Liver (tissue), 9 donors: ENCODE data around the gene ADAMTS3. TPM values are rescaled to one million over a fixed set of nuclear protein-coding genes. Genes with fewer than 3 reads are reported as not detected.

Experiments used
- DNase-seq: peaks from one replicate; pipeline ENCODE4 v3.0.0-alpha.2; 2017; ENCODE audit warnings: low spot score
- H3K27ac ChIP-seq, 2 donors: one replicate each; pipeline ENCODE4 v1.7.0; 2013; ENCODE audit warnings: inconsistent platforms in 2 of 2, low read length in 2 of 2, control low read depth in 1 of 2, low read depth in 1 of 2, mild to moderate bottlenecking in 1 of 2
- H3K27me3 ChIP-seq, 4 donors: one replicate each; pipeline versions ENCODE4 v1.6.1 to v1.7.0; 2013; ENCODE audit warnings: low read length in 3 of 4, inconsistent platforms in 1 of 4, mild to moderate bottlenecking in 1 of 4, moderate library complexity in 1 of 4; ENCODE audit not compliant: control insufficient read depth in 4 of 4, insufficient read depth in 4 of 4
- H3K36me3 ChIP-seq, 4 donors: one replicate each; pipeline versions ENCODE4 v1.6.1 to v1.7.0; 2013; ENCODE audit warnings: low read length in 3 of 4, mild to moderate bottlenecking in 3 of 4, low read depth in 1 of 4, moderate library complexity in 1 of 4; ENCODE audit not compliant: control insufficient read depth in 4 of 4, insufficient read depth in 3 of 4
- H3K4me1 ChIP-seq, 4 donors: one replicate each; pipeline versions ENCODE4 v1.6.1 to v1.7.0; 2013; ENCODE audit warnings: low read length in 3 of 4, mild to moderate bottlenecking in 3 of 4, moderate library complexity in 1 of 4; ENCODE audit not compliant: control insufficient read depth in 4 of 4, insufficient read depth in 4 of 4
- H3K4me3 ChIP-seq, 3 donors: one replicate each; pipeline versions ENCODE4 v1.6.1 to v1.7.0; 2013; ENCODE audit warnings: low read length in 3 of 3, control low read depth in 1 of 3, low read depth in 1 of 3, mild to moderate bottlenecking in 1 of 3
- H3K9ac ChIP-seq, 2 donors: one replicate each; pipeline ENCODE4 v1.7.0; 2013; ENCODE audit warnings: low read length in 2 of 2, mild to moderate bottlenecking in 2 of 2, moderate library complexity in 2 of 2, control low read depth in 1 of 2, low read depth in 1 of 2
- H3K9me3 ChIP-seq, 4 donors: one replicate each; pipeline versions ENCODE4 v1.6.1 to v1.7.0; 2013; ENCODE audit warnings: low read length in 3 of 4; ENCODE audit not compliant: control insufficient read depth in 4 of 4
- EGR1 ChIP-seq, 2 donors: IDR thresholded peaks; 2 replicates each; pipeline ENCODE4 v1.6.1; 2016 to 2018; ENCODE audit warnings: antibody characterized with exemption in 2 of 2, low read depth in 2 of 2
- FOXA1 ChIP-seq: IDR thresholded peaks from 2 replicates; pipeline ENCODE4 v1.6.1; 2016; ENCODE audit warnings: antibody characterized with exemption
- FOXA2 ChIP-seq: IDR thresholded peaks from 2 replicates; pipeline ENCODE4 v1.6.1; 2016; ENCODE audit warnings: antibody characterized with exemption
- GABPA ChIP-seq, 2 donors: IDR thresholded peaks in 1 of 2; conservative IDR thresholded peaks in 1 of 2; 2 replicates each; pipeline ENCODE4 v1.6.1; 2016; ENCODE audit warnings: antibody characterized with exemption in 2 of 2, mild to moderate bottlenecking in 1 of 2, moderate library complexity in 1 of 2
- HNF4A ChIP-seq, 2 donors: conservative IDR thresholded peaks; 2 replicates each; pipeline ENCODE4 v1.6.1; 2016; ENCODE audit warnings: antibody characterized with exemption in 2 of 2, mild to moderate bottlenecking in 2 of 2
- HNF4G ChIP-seq: IDR thresholded peaks from 2 replicates; pipeline ENCODE4 v1.6.1; 2016; ENCODE audit warnings: antibody characterized with exemption
- JUND ChIP-seq, 2 donors: IDR thresholded peaks; 2 replicates each; pipeline ENCODE4 v1.6.1; 2016; ENCODE audit warnings: antibody characterized with exemption in 2 of 2
- NR2F2 ChIP-seq: IDR thresholded peaks from 2 replicates; pipeline ENCODE4 v1.6.1; 2016; ENCODE audit warnings: antibody characterized with exemption
- RAD21 ChIP-seq, 2 donors: IDR thresholded peaks; 2 replicates each; pipeline ENCODE4 v1.6.1; 2016; ENCODE audit warnings: antibody characterized with exemption in 2 of 2, mild to moderate bottlenecking in 2 of 2
- RXRA ChIP-seq, 2 donors: IDR thresholded peaks; 2 replicates each; pipeline ENCODE4 v1.6.1; 2017 to 2018; ENCODE audit warnings: antibody characterized with exemption in 2 of 2, mild to moderate bottlenecking in 1 of 2
- SP1 ChIP-seq: IDR thresholded peaks from 2 replicates; pipeline ENCODE4 v1.6.1; 2018; ENCODE audit warnings: antibody characterized with exemption, mild to moderate bottlenecking
- TAF1 ChIP-seq: conservative IDR thresholded peaks from 2 replicates; pipeline ENCODE4 v1.6.1; 2016; ENCODE audit warnings: antibody characterized with exemption, mild to moderate bottlenecking
- YY1 ChIP-seq: IDR thresholded peaks from 2 replicates; pipeline ENCODE4 v1.6.1; 2016; ENCODE audit warnings: antibody characterized with exemption, mild to moderate bottlenecking
- WGBS: extraction: QIAGEN DNeasy Blood & Tissue Kit; methylation state at CpG from one replicate; pipeline ENCODE4 v1.1.7; 2013; 5-methylcytosine and 5-hydroxymethylcytosine counted together
- polyA plus RNA-seq, 2 donors: library from polyadenylated mRNA; stranded (reverse) in 1 of 2; unstranded in 1 of 2; fragments of 200-250 nt in 1 of 2; fragments of >200 nt in 1 of 2; fragmentation: Nextera tagmentation in 1 of 2; extraction: Ambion mirVana in 1 of 2; gene quantifications; one replicate each; pipeline versions ENCODE4 v1.2.1 to v1.2.3, GENCODE V29; 2013 to 2015
- total RNA-seq, 2 donors: library from RNA; depleted of rRNA; stranded (reverse); fragments of >200 nt; gene quantifications; one replicate each; pipeline ENCODE4 v1.2.3, GENCODE V29; 2014
- TF ChIP-seq, protein P1 (sequence below): IDR thresholded peaks from 2 replicates; pipeline ENCODE4 v1.6.1; 2016; ENCODE audit warnings: antibody characterized with exemption, mild to moderate bottlenecking
- TF ChIP-seq, protein P2 (sequence below): IDR thresholded peaks from 2 replicates; pipeline ENCODE4 v1.6.1; 2016; ENCODE audit warnings: antibody characterized with exemption
- TF ChIP-seq, protein P3 (sequence below): IDR thresholded peaks from 2 replicates; pipeline ENCODE4 v1.6.1; 2016; ENCODE audit warnings: antibody characterized with exemption
- TF ChIP-seq, protein P4 (sequence below): fragments of 150-350 bp; IDR thresholded peaks from 2 replicates; pipeline ENCODE4 v1.5.1; 2017; ENCODE audit warnings: improper control_type of control experiment, low read depth, low read length; ENCODE audit not compliant: missing input control
- TF ChIP-seq, protein P5 (sequence below): IDR thresholded peaks from 2 replicates; pipeline ENCODE4 v1.6.1; 2016; ENCODE audit warnings: antibody characterized with exemption
- donor health status: healthy.
- donor health status: healthy.
- donor health status: healthy.
- donor health status: healthy.
- donor health status: healthy.

ADAMTS3 gene
- total and polyA plus RNA-seq, 4 donors, result 0.12 to 1.9 (median 0.25) TPM; not detected in 1

DNA sequence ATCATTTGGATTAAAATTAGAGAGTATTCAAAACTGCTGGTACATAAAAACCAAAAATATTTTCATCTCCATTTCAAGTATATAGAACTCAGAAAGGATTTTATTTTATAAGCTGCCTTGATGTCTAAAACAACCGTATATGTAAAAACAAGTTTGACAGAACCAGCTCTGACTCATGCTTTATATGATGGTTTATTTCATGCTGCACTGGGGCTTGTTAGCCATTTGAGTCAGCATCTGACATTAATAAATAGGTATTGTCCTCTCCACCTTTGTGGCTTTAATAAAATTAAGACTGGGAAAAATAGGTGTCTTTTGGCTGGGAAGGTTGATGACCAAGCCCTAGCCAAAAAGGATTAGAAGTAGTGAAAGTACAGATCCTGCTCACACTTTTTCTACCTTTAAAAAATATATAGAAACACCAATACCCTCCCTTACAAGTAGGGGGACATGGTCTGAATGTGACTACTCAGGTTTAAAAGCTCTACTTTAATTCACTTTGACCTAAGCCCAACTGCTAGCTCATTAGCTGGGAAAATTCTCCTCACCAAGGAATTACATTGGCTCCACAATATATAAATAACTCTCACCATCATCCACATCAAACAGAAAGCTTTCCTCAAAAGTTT is 228.1 kb downstream of the ADAMTS3 start (continued):
- TF ChIP-seq, protein P1, sequence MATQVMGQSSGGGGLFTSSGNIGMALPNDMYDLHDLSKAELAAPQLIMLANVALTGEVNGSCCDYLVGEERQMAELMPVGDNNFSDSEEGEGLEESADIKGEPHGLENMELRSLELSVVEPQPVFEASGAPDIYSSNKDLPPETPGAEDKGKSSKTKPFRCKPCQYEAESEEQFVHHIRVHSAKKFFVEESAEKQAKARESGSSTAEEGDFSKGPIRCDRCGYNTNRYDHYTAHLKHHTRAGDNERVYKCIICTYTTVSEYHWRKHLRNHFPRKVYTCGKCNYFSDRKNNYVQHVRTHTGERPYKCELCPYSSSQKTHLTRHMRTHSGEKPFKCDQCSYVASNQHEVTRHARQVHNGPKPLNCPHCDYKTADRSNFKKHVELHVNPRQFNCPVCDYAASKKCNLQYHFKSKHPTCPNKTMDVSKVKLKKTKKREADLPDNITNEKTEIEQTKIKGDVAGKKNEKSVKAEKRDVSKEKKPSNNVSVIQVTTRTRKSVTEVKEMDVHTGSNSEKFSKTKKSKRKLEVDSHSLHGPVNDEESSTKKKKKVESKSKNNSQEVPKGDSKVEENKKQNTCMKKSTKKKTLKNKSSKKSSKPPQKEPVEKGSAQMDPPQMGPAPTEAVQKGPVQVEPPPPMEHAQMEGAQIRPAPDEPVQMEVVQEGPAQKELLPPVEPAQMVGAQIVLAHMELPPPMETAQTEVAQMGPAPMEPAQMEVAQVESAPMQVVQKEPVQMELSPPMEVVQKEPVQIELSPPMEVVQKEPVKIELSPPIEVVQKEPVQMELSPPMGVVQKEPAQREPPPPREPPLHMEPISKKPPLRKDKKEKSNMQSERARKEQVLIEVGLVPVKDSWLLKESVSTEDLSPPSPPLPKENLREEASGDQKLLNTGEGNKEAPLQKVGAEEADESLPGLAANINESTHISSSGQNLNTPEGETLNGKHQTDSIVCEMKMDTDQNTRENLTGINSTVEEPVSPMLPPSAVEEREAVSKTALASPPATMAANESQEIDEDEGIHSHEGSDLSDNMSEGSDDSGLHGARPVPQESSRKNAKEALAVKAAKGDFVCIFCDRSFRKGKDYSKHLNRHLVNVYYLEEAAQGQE, result no peak
- TF ChIP-seq FOXA1 (no peak), YY1 (no peak)
- TF ChIP-seq, protein P2, sequence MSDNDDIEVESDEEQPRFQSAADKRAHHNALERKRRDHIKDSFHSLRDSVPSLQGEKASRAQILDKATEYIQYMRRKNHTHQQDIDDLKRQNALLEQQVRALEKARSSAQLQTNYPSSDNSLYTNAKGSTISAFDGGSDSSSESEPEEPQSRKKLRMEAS, result no peak

DNA sequence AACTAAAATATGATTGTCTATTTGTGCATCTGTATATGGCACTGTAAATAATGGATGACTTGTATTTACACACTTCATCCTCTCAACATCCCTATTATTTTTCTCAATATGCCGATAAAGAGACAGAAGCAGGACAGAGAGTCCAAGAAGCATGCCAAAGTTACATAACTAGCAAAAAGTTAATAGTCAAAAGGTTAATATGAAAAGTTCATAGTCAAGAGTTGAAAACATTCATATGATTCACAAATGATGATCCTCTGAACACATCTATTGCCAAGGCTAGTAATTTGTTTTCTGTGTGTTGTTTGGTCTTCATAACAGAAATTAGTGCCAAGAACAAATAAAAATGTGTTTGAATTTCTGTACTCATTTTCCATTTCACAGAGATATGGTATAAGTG is 231.0 kb downstream of the ADAMTS3 start:
- no peaks in the 10 kb centered on the region for H3K27me3 ChIP-seq
- no peaks in the 10 kb centered on the region for H3K9me3 ChIP-seq
- no peak overlapping the region for H3K27ac ChIP-seq
- WGBS, result 86% methylated on average over 1 of the region's 1 CpG
- TF ChIP-seq YY1 (no peak), FOXA2 (no peak), RXRA (IDR thresholded peaks at IDR 0.05) (no peak), HNF4G (no peak), GABPA (IDR thresholded peaks at IDR 0.05 in 1 of 2, conservative IDR thresholded peaks at IDR 0.05 in 1 of 2) (no peak), RAD21 (IDR thresholded peaks at IDR 0.05) (no peak), HNF4A (conservative IDR thresholded peaks at IDR 0.05) (no peak), TAF1 (no peak), FOXA1 (no peak), NR2F2 (no peak), EGR1 (IDR thresholded peaks at IDR 0.05; ENCODE audit: low read depth in 2 of 2) (no peak), SP1 (no peak), JUND (IDR thresholded peaks at IDR 0.05) (no peak)
- TF ChIP-seq, protein P3, sequence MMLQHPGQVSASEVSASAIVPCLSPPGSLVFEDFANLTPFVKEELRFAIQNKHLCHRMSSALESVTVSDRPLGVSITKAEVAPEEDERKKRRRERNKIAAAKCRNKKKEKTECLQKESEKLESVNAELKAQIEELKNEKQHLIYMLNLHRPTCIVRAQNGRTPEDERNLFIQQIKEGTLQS, result no peak
- TF ChIP-seq, protein P4, sequence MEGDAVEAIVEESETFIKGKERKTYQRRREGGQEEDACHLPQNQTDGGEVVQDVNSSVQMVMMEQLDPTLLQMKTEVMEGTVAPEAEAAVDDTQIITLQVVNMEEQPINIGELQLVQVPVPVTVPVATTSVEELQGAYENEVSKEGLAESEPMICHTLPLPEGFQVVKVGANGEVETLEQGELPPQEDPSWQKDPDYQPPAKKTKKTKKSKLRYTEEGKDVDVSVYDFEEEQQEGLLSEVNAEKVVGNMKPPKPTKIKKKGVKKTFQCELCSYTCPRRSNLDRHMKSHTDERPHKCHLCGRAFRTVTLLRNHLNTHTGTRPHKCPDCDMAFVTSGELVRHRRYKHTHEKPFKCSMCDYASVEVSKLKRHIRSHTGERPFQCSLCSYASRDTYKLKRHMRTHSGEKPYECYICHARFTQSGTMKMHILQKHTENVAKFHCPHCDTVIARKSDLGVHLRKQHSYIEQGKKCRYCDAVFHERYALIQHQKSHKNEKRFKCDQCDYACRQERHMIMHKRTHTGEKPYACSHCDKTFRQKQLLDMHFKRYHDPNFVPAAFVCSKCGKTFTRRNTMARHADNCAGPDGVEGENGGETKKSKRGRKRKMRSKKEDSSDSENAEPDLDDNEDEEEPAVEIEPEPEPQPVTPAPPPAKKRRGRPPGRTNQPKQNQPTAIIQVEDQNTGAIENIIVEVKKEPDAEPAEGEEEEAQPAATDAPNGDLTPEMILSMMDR, result no peak
- TF ChIP-seq, protein P2, result no peak
- TF ChIP-seq, protein P1, result no peak
- TF ChIP-seq, protein P5, sequence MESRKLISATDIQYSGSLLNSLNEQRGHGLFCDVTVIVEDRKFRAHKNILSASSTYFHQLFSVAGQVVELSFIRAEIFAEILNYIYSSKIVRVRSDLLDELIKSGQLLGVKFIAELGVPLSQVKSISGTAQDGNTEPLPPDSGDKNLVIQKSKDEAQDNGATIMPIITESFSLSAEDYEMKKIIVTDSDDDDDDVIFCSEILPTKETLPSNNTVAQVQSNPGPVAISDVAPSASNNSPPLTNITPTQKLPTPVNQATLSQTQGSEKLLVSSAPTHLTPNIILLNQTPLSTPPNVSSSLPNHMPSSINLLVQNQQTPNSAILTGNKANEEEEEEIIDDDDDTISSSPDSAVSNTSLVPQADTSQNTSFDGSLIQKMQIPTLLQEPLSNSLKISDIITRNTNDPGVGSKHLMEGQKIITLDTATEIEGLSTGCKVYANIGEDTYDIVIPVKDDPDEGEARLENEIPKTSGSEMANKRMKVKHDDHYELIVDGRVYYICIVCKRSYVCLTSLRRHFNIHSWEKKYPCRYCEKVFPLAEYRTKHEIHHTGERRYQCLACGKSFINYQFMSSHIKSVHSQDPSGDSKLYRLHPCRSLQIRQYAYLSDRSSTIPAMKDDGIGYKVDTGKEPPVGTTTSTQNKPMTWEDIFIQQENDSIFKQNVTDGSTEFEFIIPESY, result no peak
- H3K36me3 ChIP-seq, result no peaks in the 10 kb centered on the region
- H3K9ac ChIP-seq, result no peak overlapping the region
- no peak for DNase-seq
- no peak overlapping the region for H3K4me3 ChIP-seq
- H3K4me1 ChIP-seq, result no peaks in the 10 kb centered on the region
